Measurements from ENCODE around the gene NIPA2.

GRCh38 chr15:22868495-22868894 is 30.0 kb downstream of the NIPA2 start:
- TF ChIP-seq CTCF (IDR thresholded peaks at IDR 0.05; ENCODE audit: low read depth, low read length) = no peak
- TF ChIP-seq EZH2phosphoT487 (IDR thresholded peaks at IDR 0.05; ENCODE audit: low read depth) = no peak

Measured in OCI-LY3 (cell line).